NCI-H2196 treated with DMSO at 0.1 percent for 48 hours (cell line): Measurements from ENCODE around the gene IFI30.

Source experiments
- DNase-seq: peaks from one replicate; lab custom pipeline; 2025; ENCODE audit not compliant: unreplicated experiment; lab: John Stamatoyannopoulos, UW

The IFI30 gene

DNA sequence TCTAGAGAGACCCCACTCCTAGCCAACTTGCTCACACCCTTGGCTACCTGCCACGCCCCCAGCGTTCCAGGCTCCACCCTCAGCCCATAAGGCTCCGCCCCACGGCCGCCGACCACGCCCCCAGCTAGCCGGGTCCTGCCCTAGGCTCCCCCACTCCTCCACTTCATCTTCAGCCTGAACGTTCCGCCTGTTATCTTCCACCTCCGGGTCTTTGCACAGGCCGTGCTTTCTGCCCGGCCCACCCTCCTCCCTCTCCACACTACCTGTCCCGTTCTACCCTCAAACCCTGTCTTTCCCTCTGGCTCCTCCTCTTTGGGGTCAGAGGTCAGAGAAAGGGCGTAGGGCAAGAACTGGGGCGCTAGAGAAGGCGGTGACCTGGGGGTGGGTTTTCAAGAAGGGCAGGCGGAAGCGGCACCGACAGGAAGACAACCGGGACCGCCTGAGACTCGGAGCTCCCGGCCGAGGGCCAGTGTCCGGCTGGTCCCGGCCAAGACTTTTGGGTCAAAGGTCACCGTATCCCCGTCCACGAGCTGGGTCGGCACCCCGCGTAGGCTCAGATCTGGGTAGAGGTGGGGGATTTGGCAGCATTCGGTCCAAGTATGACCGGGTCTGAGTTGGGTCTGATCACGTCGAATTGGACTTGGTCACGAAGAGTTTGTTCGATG is 50.4 kb downstream of the IFI30 start:
- peak; percentile 59 for DNase-seq

DNA sequence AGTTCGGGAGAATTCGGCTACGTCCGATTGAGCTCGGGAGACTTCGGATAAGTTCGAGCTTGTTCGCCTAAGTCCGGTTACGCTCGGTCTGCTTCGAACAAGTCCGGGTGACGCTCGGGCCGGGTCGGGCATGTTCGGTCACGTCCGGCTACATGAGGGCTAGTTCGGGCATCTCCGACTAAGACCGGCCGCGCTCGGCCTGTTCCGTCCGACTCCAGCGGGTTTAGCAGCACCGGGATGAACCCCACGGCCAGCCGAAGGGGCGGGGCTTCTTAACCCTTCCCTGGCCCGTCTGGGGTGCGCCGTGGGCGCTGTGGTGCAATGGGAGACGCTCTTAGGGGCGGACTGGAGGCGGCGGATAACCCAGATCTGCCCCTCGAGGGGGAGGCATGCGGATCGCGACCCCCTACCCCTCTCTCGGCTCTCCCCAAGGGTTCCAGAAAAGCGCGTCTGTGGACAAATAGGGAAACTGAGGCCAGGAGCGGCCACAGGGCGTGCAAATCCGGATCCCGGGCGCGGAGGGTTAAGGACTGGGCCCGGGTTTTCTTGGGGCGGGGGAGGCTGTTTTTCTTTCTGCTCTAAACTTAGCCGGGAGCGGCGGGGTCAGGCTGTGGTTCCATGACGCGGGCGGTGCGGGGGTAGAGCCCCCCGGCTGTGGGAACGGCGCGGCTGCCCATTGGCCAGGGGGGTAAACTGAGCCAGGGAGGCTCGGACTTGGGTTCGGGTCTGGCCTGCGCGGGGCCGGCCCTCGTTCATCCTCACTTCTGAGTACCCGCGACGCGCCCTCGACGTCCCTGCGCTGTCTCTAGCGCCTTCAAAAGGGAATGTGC is 51.1 kb downstream of the IFI30 start:
- peak; percentile 95 for DNase-seq

DNA sequence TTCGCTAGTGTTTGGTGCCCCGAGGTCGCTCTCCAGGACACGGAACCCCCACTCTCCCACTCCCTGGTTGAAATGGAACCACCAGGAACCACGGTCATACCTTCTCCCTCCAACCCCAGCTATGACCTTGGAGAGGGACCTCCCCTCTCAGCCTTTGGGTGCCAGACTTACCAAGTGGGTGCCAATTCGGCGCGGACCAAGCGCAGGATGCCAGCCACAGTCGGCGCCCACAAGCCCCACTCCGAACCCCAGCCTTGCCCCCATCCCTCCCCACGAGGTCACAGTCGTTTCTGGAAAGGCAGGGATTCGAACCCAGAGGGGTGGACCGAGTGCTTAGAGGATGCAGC is 51.7 kb downstream of the IFI30 start:
- DNase-seq: no peak

DNA sequence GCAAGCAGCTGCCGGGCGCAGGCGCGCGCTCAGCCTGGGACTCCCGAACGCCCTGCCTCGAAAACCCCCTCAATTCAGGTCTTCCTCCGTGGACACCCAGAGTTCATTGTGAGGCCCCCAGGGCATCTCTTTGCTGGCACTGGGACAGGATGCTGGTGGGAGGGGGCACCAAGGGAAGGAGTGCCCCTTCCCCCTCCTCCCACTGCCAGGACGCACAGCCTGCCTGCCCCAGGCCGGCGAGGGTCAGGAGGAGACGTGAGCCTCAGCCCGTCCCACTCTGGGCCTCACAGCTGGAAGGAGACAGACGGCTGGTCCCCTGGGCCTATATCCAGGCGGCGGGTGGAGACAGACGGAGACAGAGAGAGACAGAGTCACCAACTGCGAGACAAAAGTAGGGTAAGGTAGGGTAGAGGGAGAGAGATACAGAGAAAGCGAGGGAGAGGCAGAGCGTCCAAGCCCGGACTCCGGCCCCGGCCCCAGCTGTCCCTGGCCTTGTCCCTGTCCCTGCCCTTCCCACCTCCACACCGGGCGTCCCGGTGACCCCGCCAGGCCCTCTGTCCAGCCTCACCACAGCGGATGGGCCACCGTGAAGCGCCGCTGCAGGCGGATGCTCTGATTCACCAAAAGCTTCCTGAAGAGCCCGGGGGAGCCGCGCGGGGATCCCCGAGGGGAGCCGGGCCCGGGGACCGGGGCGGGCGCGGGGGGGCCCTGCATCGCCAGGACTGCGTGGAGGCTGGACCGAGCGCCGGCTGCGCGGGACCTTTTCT is 52.3 kb downstream of the IFI30 start, which contains the start of gene PDE4C:
Gene PDE4C, minus strand, starts transcription at position 737 of the 767 bp plus-strand sequence. Its CDS starts 23 bp downstream, at position 714.
- no peak for DNase-seq

DNA sequence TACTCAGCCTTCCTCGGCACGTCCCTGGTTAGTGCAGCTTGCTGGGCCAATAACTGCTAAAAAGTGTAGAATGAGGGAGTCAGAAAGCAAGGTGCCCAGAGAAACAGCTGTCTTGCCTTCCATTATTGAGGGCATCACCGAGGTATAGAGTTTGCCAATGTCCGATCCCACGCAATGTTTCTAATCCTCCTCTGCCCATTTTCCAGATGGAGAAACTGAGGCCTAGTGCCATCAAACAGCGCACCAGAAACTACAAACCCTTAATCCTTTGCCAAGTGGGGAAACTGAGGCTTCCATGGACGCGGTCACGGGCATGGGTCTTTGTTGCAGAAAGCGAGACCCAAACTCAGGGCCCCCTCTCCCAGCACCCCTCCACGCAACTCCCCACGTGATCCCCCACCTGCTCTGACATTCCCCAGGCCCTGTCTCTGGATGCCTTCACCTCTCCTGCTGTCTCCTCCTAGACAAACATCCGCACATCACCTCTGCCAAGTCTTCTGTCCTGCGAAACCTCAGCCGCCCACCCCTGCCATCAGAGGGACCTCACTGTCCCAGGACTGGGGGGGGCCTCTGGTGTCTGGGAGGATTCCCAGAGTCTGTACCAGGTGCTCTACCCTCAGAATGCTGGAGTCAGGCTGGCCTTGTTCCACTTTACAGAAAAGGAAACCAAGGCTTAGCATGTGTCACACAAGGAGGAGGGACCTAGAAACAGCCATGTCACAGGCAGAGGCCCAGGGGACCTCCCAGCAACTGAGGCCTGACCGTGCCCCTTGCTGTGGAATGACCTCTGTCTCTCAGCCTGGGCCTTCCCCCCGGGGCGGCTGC is 53.6 kb downstream of the IFI30 start:
- no peak for DNase-seq
